Stimulated activated CD4-positive, alpha-beta T cell treated with anti-CD3 and anti-CD28 coated beads, TNF-alpha, amount 100 ng/mL, for 4 hours (primary cell): ENCODE results near the gene ACSL5.
"Not testable (repeated sequence)": the region's sequence is repeated elsewhere in the genome, so short reads cannot be mapped to it uniquely, and the experiment has no call there.

Source experiments
- DNase-seq, 3 experiments: peaks; one replicate each; pipeline ENCODE4 v3.0.0-alpha.2; 2020; ENCODE audit warnings: low read depth in 3 of 3

ACSL5 gene

GRCh38 chr10:112461029-112461887 lies 87.3 kb downstream of the ACSL5 start:
- no peak for DNase-seq

- DNase-seq, result not testable (repeated sequence)
These were observed 90.2 kb downstream of the ACSL5 start for GRCh38 chr10:112464074-112464473.

- DNase-seq, result no peak
These were observed 91.5 kb downstream of the ACSL5 start for GRCh38 chr10:112465299-112465883.

GRCh38 chr10:112466802-112467201 lies 92.9 kb downstream of the ACSL5 start:
- no peak for DNase-seq

- DNase-seq, result no peak
These were observed 93.7 kb downstream of the ACSL5 start for GRCh38 chr10:112467541-112468075.

GRCh38 chr10:112471878-112472487 lies 98.1 kb downstream of the ACSL5 start:
- DNase-seq, result no peak

GRCh38 chr10:112475575-112476218 lies 101.8 kb downstream of the ACSL5 start:
- DNase-seq, result no peak
